Effector CD8-positive, alpha-beta T cell (primary cell): ENCODE results near the gene TMEM143.
A peak's percentile ranks its signal among the peaks of the same experiment; 100 is the strongest.
"Not testable (repeated sequence)": the region's sequence is repeated elsewhere in the genome, so short reads cannot be mapped to it uniquely, and the experiment has no call there.

Experiments
- DNase-seq: peaks from one replicate; lab custom pipeline; 2025; lab: John Stamatoyannopoulos, UW

Gene TMEM143

GRCh38 chr19:48330012-48330681 is 33.6 kb downstream of the TMEM143 start:
- DNase-seq: peak; percentile 76

- no peak for DNase-seq
These were observed 34.4 kb downstream of the TMEM143 start for GRCh38 chr19:48329167-48329891.

GRCh38 chr19:48325265-48325910 is 38.4 kb downstream of the TMEM143 start, which contains the start of gene EMP3:
EMP3 (plus strand) TSS chr19:48325552; CDS start chr19:48326845, 1,293 bp downstream.
- peak; percentile 71 for DNase-seq

- DNase-seq: peak; percentile 97
These were observed 41.8 kb downstream of the TMEM143 start for GRCh38 chr19:48321622-48322591.

GRCh38 chr19:48321372-48321621 is 42.4 kb downstream of the TMEM143 start:
- DNase-seq: peak; percentile 94

- DNase-seq: peak; percentile 74
These were observed 43.8 kb downstream of the TMEM143 start for GRCh38 chr19:48319647-48320541.

- DNase-seq: no peak
These were observed 45.3 kb downstream of the TMEM143 start for GRCh38 chr19:48318286-48318987.

GRCh38 chr19:48317708-48317960 is 46.1 kb downstream of the TMEM143 start:
- not testable (repeated sequence) for DNase-seq

- DNase-seq: no peak
These were observed 48.0 kb downstream of the TMEM143 start for GRCh38 chr19:48315712-48316111.

GRCh38 chr19:48311384-48311783 is 52.4 kb downstream of the TMEM143 start:
- no peak for DNase-seq

GRCh38 chr19:48310227-48310626 is 53.5 kb downstream of the TMEM143 start:
- DNase-seq: no peak

- DNase-seq: not testable (repeated sequence)
These were observed 54.0 kb downstream of the TMEM143 start for GRCh38 chr19:48309731-48310130.

GRCh38 chr19:48308631-48309586 is 54.8 kb downstream of the TMEM143 start:
- no peak for DNase-seq

- DNase-seq: no peak
These were observed 59.9 kb downstream of the TMEM143 start for GRCh38 chr19:48303866-48304265.

GRCh38 chr19:48303367-48303766 is 60.4 kb downstream of the TMEM143 start:
- no peak for DNase-seq

- DNase-seq: no peak
These were observed 61.2 kb downstream of the TMEM143 start for GRCh38 chr19:48302600-48302959.

- no peak for DNase-seq
These were observed 61.7 kb downstream of the TMEM143 start for GRCh38 chr19:48301886-48302599.

- no peak for DNase-seq
These were observed 65.8 kb downstream of the TMEM143 start for GRCh38 chr19:48297975-48298374.
